ENCODE results near the gene DAB1. TPM values are rescaled to one million over a fixed set of nuclear protein-coding genes. Genes with fewer than 3 reads are reported as not detected.

The DAB1 gene
- total RNA-seq, 3 donors from 2014 or later (not counting 1 experiment from before 2014, with no cell fraction given) = 0.41 TPM; not detected in 2

DNA sequence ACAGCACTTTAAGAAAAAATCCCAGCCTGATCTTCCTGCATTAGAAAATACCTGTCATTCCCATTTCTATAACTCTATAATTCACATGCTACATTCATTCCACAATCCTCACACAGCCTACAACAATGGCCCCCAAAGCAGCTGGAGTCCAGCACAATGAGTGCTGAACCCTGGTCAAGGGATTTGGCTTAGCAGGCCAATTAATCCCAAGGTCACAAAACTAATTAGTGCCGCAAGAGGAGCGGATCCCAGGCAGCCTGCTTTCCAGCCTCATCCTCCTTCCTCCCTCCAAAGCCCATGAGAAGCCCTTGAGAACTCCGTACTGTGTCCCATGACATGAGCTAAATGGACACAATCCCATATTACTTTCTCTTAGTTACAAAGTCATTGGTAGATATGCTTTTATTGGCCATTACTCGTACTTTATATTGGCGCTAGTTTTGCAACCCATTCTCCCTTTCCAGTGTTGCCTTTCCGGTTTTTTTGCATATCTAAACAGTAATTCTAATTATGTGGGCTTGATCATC, 94.8 kb downstream of the DAB1 start:
- Histone ChIP-seq H3K9me3 (ENCODE audit: control insufficient read depth, insufficient read depth, low read length) (no peaks in the 10 kb centered on the region), H3K4me3 (ENCODE audit: low read length) (no peak overlapping the region), H3K27ac (ENCODE audit: low read length) (no peak overlapping the region), H3K27me3 (ENCODE audit: control insufficient read depth, insufficient read depth, low read length) (no peaks in the 10 kb centered on the region), H3K36me3 (ENCODE audit: control insufficient read depth, insufficient read depth, low read length) (no peaks in the 10 kb centered on the region), H3K4me1 (ENCODE audit: control insufficient read depth, insufficient read depth, low read length) (no peaks in the 10 kb centered on the region)
- DNase-seq (no peak), ATAC-seq (no peak)
- no peaks in the 10 kb centered on the region for H3K36me3 Mint-ChIP-seq
- TF ChIP-seq, protein P1, sequence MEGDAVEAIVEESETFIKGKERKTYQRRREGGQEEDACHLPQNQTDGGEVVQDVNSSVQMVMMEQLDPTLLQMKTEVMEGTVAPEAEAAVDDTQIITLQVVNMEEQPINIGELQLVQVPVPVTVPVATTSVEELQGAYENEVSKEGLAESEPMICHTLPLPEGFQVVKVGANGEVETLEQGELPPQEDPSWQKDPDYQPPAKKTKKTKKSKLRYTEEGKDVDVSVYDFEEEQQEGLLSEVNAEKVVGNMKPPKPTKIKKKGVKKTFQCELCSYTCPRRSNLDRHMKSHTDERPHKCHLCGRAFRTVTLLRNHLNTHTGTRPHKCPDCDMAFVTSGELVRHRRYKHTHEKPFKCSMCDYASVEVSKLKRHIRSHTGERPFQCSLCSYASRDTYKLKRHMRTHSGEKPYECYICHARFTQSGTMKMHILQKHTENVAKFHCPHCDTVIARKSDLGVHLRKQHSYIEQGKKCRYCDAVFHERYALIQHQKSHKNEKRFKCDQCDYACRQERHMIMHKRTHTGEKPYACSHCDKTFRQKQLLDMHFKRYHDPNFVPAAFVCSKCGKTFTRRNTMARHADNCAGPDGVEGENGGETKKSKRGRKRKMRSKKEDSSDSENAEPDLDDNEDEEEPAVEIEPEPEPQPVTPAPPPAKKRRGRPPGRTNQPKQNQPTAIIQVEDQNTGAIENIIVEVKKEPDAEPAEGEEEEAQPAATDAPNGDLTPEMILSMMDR (IDR thresholded peaks at IDR 0.05) = no peak
- H3K4me1 Mint-ChIP-seq = no peaks in the 10 kb centered on the region
- intact Hi-C loops (cut with micrococcal nuclease) = no loop called here
- H3K9me3 Mint-ChIP-seq = peaks cover 0 to 6% of the 10 kb centered on the region in 2 donors
- no peak overlapping the region for H3K4me3 Mint-ChIP-seq
- no peak overlapping the region for H3K27ac Mint-ChIP-seq
- H3K27me3 Mint-ChIP-seq (ENCODE audit: low read depth in 2 of 2) = peaks cover 3 to 6% of the 10 kb centered on the region in 2 donors
- 93% methylated on average over 6 of the region's 6 CpGs for WGBS (ENCODE audit: insufficient coverage)

DNA sequence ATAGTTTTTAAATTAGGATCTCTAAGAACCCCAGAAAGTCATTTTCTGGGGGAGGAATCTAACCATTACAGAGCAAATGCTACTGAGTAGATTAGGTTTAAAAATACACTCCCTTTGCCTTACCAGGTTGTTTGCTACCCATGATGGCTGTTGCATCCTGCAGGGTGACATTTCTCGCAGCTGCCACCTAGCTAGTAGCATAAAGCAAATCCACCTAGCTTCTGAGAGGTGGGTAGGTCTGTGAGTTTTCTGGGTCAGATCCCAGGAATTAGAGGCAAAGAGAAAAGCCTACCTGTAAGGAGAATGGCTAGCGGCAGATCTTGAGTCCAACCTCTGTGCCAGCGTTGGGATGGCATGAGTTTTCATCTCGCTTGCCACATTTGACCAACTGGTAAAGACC, 95.9 kb downstream of the DAB1 start:
- no peaks in the 10 kb centered on the region for H3K36me3 Mint-ChIP-seq
- no peak for ATAC-seq
- peaks cover 0 to 3% of the 10 kb centered on the region in 2 donors for H3K27me3 Mint-ChIP-seq (ENCODE audit: low read depth in 2 of 2)
- H3K27me3 ChIP-seq (ENCODE audit: control insufficient read depth, insufficient read depth, low read length) = no peaks in the 10 kb centered on the region
- no peak overlapping the region for H3K27ac ChIP-seq (ENCODE audit: low read length)
- DNase-seq = no peak
- TF ChIP-seq, protein P1 (IDR thresholded peaks at IDR 0.05) = no peak
- H3K4me3 ChIP-seq (ENCODE audit: low read length) = no peak overlapping the region
- H3K36me3 ChIP-seq (ENCODE audit: control insufficient read depth, insufficient read depth, low read length) = no peaks in the 10 kb centered on the region
- H3K4me3 Mint-ChIP-seq = no peak overlapping the region
- no peak overlapping the region for H3K27ac Mint-ChIP-seq
- no peaks in the 10 kb centered on the region for H3K4me1 ChIP-seq (ENCODE audit: control insufficient read depth, insufficient read depth, low read length)
- intact Hi-C loops (cut with micrococcal nuclease) = no loop called here
- no peaks in the 10 kb centered on the region for H3K9me3 ChIP-seq (ENCODE audit: control insufficient read depth, insufficient read depth, low read length)
- no peaks in the 10 kb centered on the region for H3K4me1 Mint-ChIP-seq
- WGBS (ENCODE audit: insufficient coverage) = 93% methylated on average over 4 of the region's 4 CpGs
- peaks cover 0 to 6% of the 10 kb centered on the region in 2 donors for H3K9me3 Mint-ChIP-seq

- Histone ChIP-seq H3K9me3 (ENCODE audit: control insufficient read depth, insufficient read depth, low read length) (no peaks in the 10 kb centered on the region), H3K4me1 (ENCODE audit: control insufficient read depth, insufficient read depth, low read length) (no peaks in the 10 kb centered on the region), H3K27ac (ENCODE audit: low read length) (no peak overlapping the region), H3K27me3 (ENCODE audit: control insufficient read depth, insufficient read depth, low read length) (no peaks in the 10 kb centered on the region), H3K4me3 (ENCODE audit: low read length) (no peak overlapping the region), H3K36me3 (ENCODE audit: control insufficient read depth, insufficient read depth, low read length) (no peaks in the 10 kb centered on the region)
- no peak overlapping the region for H3K27ac Mint-ChIP-seq
- 81% methylated on average over 5 of the region's 5 CpGs for WGBS (ENCODE audit: insufficient coverage)
- intact Hi-C loops (cut with micrococcal nuclease) = no loop called here
- no peaks in the 10 kb centered on the region for H3K36me3 Mint-ChIP-seq
- no peak for DNase-seq
- peaks cover 0 to 3% of the 10 kb centered on the region in 2 donors for H3K27me3 Mint-ChIP-seq (ENCODE audit: low read depth in 2 of 2)
- H3K4me1 Mint-ChIP-seq = no peaks in the 10 kb centered on the region
- peaks cover 0 to 3% of the 10 kb centered on the region in 2 donors for H3K9me3 Mint-ChIP-seq
- no peak for ATAC-seq
- TF ChIP-seq, protein P1 (IDR thresholded peaks at IDR 0.05) = no peak
- H3K4me3 Mint-ChIP-seq = no peak overlapping the region
Measured at GRCh38 chr1:57327336-57327735, 96.5 kb downstream of the DAB1 start.

DNA sequence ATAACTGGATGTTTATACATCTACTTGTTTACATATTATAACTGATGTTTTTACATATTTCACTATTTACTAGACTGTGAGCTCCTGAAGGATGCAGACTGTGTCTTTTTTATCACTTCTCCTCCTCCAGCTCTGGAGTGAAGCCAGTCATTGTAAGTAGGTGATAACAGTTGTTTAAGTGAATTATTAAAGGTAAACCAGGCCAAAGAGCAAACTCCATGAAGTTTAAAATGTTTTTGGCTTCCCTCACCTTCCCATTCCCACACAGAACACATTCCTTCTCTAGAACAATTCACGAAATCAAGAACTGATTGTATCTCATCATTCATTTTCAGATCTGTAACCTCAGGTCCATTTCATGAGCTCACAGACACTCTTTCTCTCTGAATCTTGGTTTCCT, 98.3 kb downstream of the DAB1 start:
- Mint-ChIP-seq H3K27ac (no peak overlapping the region), H3K36me3 (no peaks in the 10 kb centered on the region), H3K27me3 (ENCODE audit: low read depth in 2 of 2) (peaks cover 5% of the 10 kb centered on the region in 2 donors), H3K4me1 (no peaks in the 10 kb centered on the region), H3K9me3 (no peaks in the 10 kb centered on the region), H3K4me3 (no peak overlapping the region)
- WGBS (ENCODE audit: insufficient coverage) = 79% methylated on average over 1 of the region's 1 CpG
- Histone ChIP-seq H3K36me3 (ENCODE audit: control insufficient read depth, insufficient read depth, low read length) (no peaks in the 10 kb centered on the region), H3K27ac (ENCODE audit: low read length) (no peak overlapping the region), H3K27me3 (ENCODE audit: control insufficient read depth, insufficient read depth, low read length) (no peaks in the 10 kb centered on the region), H3K4me3 (ENCODE audit: low read length) (no peak overlapping the region), H3K9me3 (ENCODE audit: control insufficient read depth, insufficient read depth, low read length) (no peaks in the 10 kb centered on the region), H3K4me1 (ENCODE audit: control insufficient read depth, insufficient read depth, low read length) (no peaks in the 10 kb centered on the region)
- TF ChIP-seq, protein P1 (IDR thresholded peaks at IDR 0.05) = no peak
- no peak for DNase-seq
- ATAC-seq = no peak
- intact Hi-C loops (cut with micrococcal nuclease) = no loop called here

All from natural killer cell (primary cell).